ENCODE results near the gene DAO. TPM values are rescaled to one million over a fixed set of nuclear protein-coding genes. Genes with fewer than 3 reads are reported as not detected.

Gene DAO
- total RNA-seq, 1 experiment from 2014 or later, result not detected

GRCh38 chr12:108833757-108834472 lies 46.0 kb upstream of the DAO start:
- peak in 1 of 2 experiments; percentile 45 for DNase-seq
- Histone ChIP-seq H4K20me1 (ENCODE audit: insufficient read depth) (no peaks in the 10 kb centered on the region), H3K27ac (peak overlapping the region; percentile 93), H3K9me2 (ENCODE audit: insufficient read depth) (no peaks in the 10 kb centered on the region), H3K4me1 (replicated peaks; ENCODE audit: insufficient read depth) (peaks cover 49% of the 10 kb centered on the region), H3K27me3 (ENCODE audit: insufficient read depth, low read depth) (no peaks in the 10 kb centered on the region), H3K79me2 (ENCODE audit: low read depth) (peaks cover 67% of the 10 kb centered on the region), H3K4me2 (peak overlapping the region; percentile 79), H3K36me3 (ENCODE audit: low read depth) (peaks cover 32% of the 10 kb centered on the region), H2AFZ (no peak overlapping the region), H3F3A (ENCODE audit: insufficient read depth, low read depth) (peaks cover 50% of the 10 kb centered on the region), H3K9me3 (ENCODE audit: insufficient read depth, low read depth) (no peaks in the 10 kb centered on the region), H3K4me3 (peak overlapping the region; percentile 11; the same call in 1 of the 2 replicates)
- intact Hi-C loops (cut with micrococcal nuclease; ENCODE audit: unreplicated experiment), result loop anchor here (1.0 to 5.0 kb wide), 3 partner anchors 20 to 102 kb away; partner anchors contain the start of gene CORO1C
- BruUV-seq (replicated peaks), result TSS peak; percentile 53
- CTCF ChIA-PET, result no interaction called here
- POLR2A ChIA-PET (ENCODE audit: unreplicated experiment), result interaction anchor here (0.6 to 1.0 kb wide), 3 partner anchors 23 to 321 kb away, joined by 7 to 11 read pairs (median 8); partner anchors contain the start of gene SSH1
- TF ChIP-seq EZH2 (IDR thresholded peaks at IDR 0.05; ENCODE audit: low read depth) (no peak), CTCF (conservative IDR thresholded peaks at IDR 0.05) (no peak)

- Histone ChIP-seq H3K27me3 (ENCODE audit: insufficient read depth, low read depth) (no peaks in the 10 kb centered on the region), H3K9me2 (ENCODE audit: insufficient read depth) (no peaks in the 10 kb centered on the region), H3K4me3 (no peak overlapping the region), H3K4me2 (no peak overlapping the region), H3K4me1 (replicated peaks; ENCODE audit: insufficient read depth) (peaks cover 63% of the 10 kb centered on the region), H2AFZ (no peak overlapping the region), H3K27ac (peak overlapping the region; percentile 25; the same call in 1 of the 2 replicates), H4K20me1 (ENCODE audit: insufficient read depth) (no peaks in the 10 kb centered on the region), H3F3A (ENCODE audit: insufficient read depth, low read depth) (peaks cover 66% of the 10 kb centered on the region), H3K9me3 (ENCODE audit: insufficient read depth, low read depth) (no peaks in the 10 kb centered on the region), H3K36me3 (ENCODE audit: low read depth) (peaks cover 17% of the 10 kb centered on the region), H3K79me2 (ENCODE audit: low read depth) (peaks cover 49% of the 10 kb centered on the region)
- ChIA-PET POLR2A (ENCODE audit: unreplicated experiment) (no interaction called here), CTCF (no interaction called here)
- no TSS peak for BruUV-seq (replicated peaks)
- no peak for TF ChIP-seq CTCF (conservative IDR thresholded peaks at IDR 0.05)
- TF ChIP-seq EZH2 (IDR thresholded peaks at IDR 0.05; ENCODE audit: low read depth), result no peak
- no peak for DNase-seq
- intact Hi-C loops (cut with micrococcal nuclease; ENCODE audit: unreplicated experiment), result no loop called here
These were observed 43.8 kb upstream of the DAO start for GRCh38 chr12:108835860-108836634.

- intact Hi-C loops (cut with micrococcal nuclease; ENCODE audit: unreplicated experiment), result no loop called here
- CTCF ChIA-PET, result interaction anchor here (1.4 kb wide), 1 partner anchor 74 kb away, joined by 3 read pairs; no protein-coding TSS in a partner anchor
- Histone ChIP-seq H3F3A (ENCODE audit: insufficient read depth, low read depth) (peaks cover 64% of the 10 kb centered on the region), H3K4me3 (no peak overlapping the region), H3K9me3 (ENCODE audit: insufficient read depth, low read depth) (no peaks in the 10 kb centered on the region), H3K27ac (peak overlapping the region; percentile 92), H3K27me3 (ENCODE audit: insufficient read depth, low read depth) (no peaks in the 10 kb centered on the region), H3K9me2 (ENCODE audit: insufficient read depth) (no peaks in the 10 kb centered on the region), H3K4me1 (replicated peaks; ENCODE audit: insufficient read depth) (peaks cover 56% of the 10 kb centered on the region), H3K36me3 (ENCODE audit: low read depth) (peaks cover 12% of the 10 kb centered on the region), H4K20me1 (ENCODE audit: insufficient read depth) (no peaks in the 10 kb centered on the region), H3K79me2 (ENCODE audit: low read depth) (peaks cover 38% of the 10 kb centered on the region), H2AFZ (no peak overlapping the region), H3K4me2 (peak overlapping the region; percentile 62)
- no peak for TF ChIP-seq EZH2 (IDR thresholded peaks at IDR 0.05; ENCODE audit: low read depth)
- no peak for TF ChIP-seq CTCF (conservative IDR thresholded peaks at IDR 0.05)
- no TSS peak for BruUV-seq (replicated peaks)
- DNase-seq, result no peak
- POLR2A ChIA-PET (ENCODE audit: unreplicated experiment), result no interaction called here
These were observed 42.7 kb upstream of the DAO start for GRCh38 chr12:108837239-108837638.

Data from PC-9 (cell line).